PC-9 (cell line): ENCODE results near the gene PUS10. TPM values are rescaled to one million over a fixed set of nuclear protein-coding genes. Genes with fewer than 3 reads are reported as not detected.

ENCODE experiments used
- BruUV-seq: library from RNA; stranded (reverse); fragments of 400-500 nt; replicated peaks from 2 replicates; lab custom pipeline; 2021; lab: Mats Ljungman, UMichigan
- CTCF ChIA-PET: fragments of 300-600 bp; sonication (Branson Sonifier 250); formaldehyde crosslinking; loops from one replicate; lab custom pipeline; 2022; ENCODE audit warnings: antibody characterized with exemption; lab: Charles Lee
- POLR2A ChIA-PET: fragments of 300-600 bp; sonication (Branson Sonifier 250); formaldehyde crosslinking; loops from one replicate; lab custom pipeline; 2022; ENCODE audit warnings: antibody characterized with exemption; ENCODE audit not compliant: unreplicated experiment; lab: Charles Lee
- DNase-seq, 2 experiments: peaks; one replicate each; pipeline versions ENCODE4 v3.0.0 to v3.0.0-alpha.2; 2015 to 2022; ENCODE audit warnings: mixed read lengths in 1 of 2
- H2AFZ ChIP-seq: fragments of 200-600 bp; sonication (generic); 2 replicates; pipeline ENCODE4 v1.8.1; 2017; ENCODE audit warnings: antibody characterized with exemption
- H3F3A ChIP-seq: fragments of 200-600 bp; sonication (generic); 2 replicates; pipeline ENCODE4 v1.8.1; 2017; ENCODE audit warnings: antibody characterized with exemption, mild to moderate bottlenecking, low read depth; ENCODE audit not compliant: insufficient read depth
- H3K27ac ChIP-seq: fragments of 200-600 bp; sonication (generic); 2 replicates; pipeline ENCODE4 v1.6.1; 2016; ENCODE audit warnings: mixed run types
- H3K27me3 ChIP-seq: fragments of 200-600 bp; sonication (generic); 2 replicates; pipeline ENCODE4 v1.6.1; 2016; ENCODE audit warnings: low read depth, mixed run types; ENCODE audit not compliant: insufficient read depth
- H3K36me3 ChIP-seq: fragments of 200-600 bp; sonication (generic); 2 replicates; pipeline ENCODE4 v1.6.1; 2016; ENCODE audit warnings: low read depth, mixed run types
- H3K4me1 ChIP-seq: fragments of 200-600 bp; sonication (generic); replicated peaks from 2 replicates; pipeline ENCODE4 v1.6.1; 2016; ENCODE audit warnings: mixed run types; ENCODE audit not compliant: insufficient read depth
- H3K4me2 ChIP-seq: fragments of 200-600 bp; sonication (generic); 2 replicates; pipeline ENCODE4 v1.6.1; 2017; ENCODE audit warnings: mixed run types
- H3K4me3 ChIP-seq: fragments of 200-600 bp; sonication (generic); 2 replicates; pipeline ENCODE4 v1.6.1; 2016; ENCODE audit warnings: mixed run types
- H3K79me2 ChIP-seq: fragments of 200-600 bp; sonication (generic); 2 replicates; pipeline ENCODE4 v1.6.1; 2017; ENCODE audit warnings: low read depth, mixed run types
- H3K9me2 ChIP-seq: fragments of 200-600 bp; sonication (generic); 2 replicates; pipeline ENCODE4 v1.8.1; 2017; ENCODE audit warnings: mild to moderate bottlenecking; ENCODE audit not compliant: insufficient read depth
- H3K9me3 ChIP-seq: fragments of 200-600 bp; sonication (generic); 2 replicates; pipeline ENCODE4 v1.8.1; 2016; ENCODE audit warnings: low read depth; ENCODE audit not compliant: insufficient read depth
- H4K20me1 ChIP-seq: fragments of 200-600 bp; sonication (generic); 2 replicates; pipeline ENCODE4 v1.8.1; 2017; ENCODE audit not compliant: insufficient read depth
- EZH2 ChIP-seq: fragments of 200-600 bp; sonication (generic); IDR thresholded peaks from 2 replicates; pipeline ENCODE4 v1.8.0; 2017; ENCODE audit warnings: antibody characterized with exemption, low read depth
- intact Hi-C: fragments of 100-400 bp; cut with micrococcal nuclease; formaldehyde crosslinking; loops from one replicate; pipeline ENCODE4 v1.10.0; 2022; ENCODE audit not compliant: unreplicated experiment
- total RNA-seq: library from RNA; stranded (reverse); gene quantifications from 2 replicates; pipeline ENCODE4 v1.2.3, GENCODE V29; 2021
- TF ChIP-seq, protein P1 (sequence below): fragments of 200-600 bp; sonication (generic); conservative IDR thresholded peaks from 2 replicates; pipeline ENCODE4 v1.6.1; 2017; ENCODE audit warnings: mixed run types, antibody characterized with exemption, mild to moderate bottlenecking, moderate library complexity

PUS10 gene
- total RNA-seq, 1 experiment from 2014 or later, result 5.1 TPM

DNA sequence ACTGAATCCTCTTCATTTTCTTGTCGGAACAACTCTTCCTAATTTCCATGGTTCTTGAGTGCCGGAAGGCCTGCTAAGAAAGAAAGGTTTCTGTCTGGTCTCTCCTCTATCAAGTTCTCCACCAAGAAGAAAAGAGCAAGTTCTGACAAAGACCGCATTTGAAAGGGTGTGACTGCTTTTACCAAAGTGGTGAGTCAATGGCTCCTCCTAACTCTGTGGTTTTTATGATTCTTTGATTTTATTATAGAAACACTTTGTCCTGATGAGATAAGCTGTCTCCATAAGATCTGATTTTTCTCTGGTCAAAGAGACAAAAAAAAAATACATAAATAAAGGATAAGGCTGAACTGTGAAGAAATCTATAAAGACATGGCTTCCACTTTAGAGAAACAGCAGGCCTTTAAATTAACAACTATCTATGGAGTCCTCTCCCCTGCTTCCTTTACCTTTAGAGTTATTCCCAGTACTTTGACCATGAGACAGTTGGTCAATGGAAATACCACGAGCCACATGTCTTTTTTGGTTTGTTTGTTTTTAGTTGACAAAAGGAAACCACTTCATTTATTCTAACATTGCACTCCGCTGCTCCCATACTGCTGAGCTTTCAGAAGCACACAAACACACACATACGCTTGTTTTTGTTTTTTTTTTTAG is 69.0 kb downstream of the PUS10 start:
- Histone ChIP-seq H4K20me1 (no peaks in the 10 kb centered on the region), H3K9me2 (no peaks in the 10 kb centered on the region), H3F3A (0 out of 2 replicates have a peak, but pooled peaks cover 5% of the 10 kb centered on the region), H3K9me3 (no peaks in the 10 kb centered on the region; the same call in 1 of the 2 replicates), H2AFZ (no peak overlapping the region), H3K36me3 (no peaks in the 10 kb centered on the region; the same call in 1 of the 2 replicates), H3K27ac (peak overlapping the region; percentile 22; the same call in 1 of the 2 replicates), H3K79me2 (no peaks in the 10 kb centered on the region), H3K4me1 (peaks cover 13% of the 10 kb centered on the region; the same call in 1 of the 2 replicates), H3K27me3 (no peaks in the 10 kb centered on the region), H3K4me2 (no peak overlapping the region; the same call in 1 of the 2 replicates), H3K4me3 (no peak overlapping the region)
- POLR2A ChIA-PET, result no interaction called here
- intact Hi-C loops, result no loop called here
- CTCF ChIA-PET, result no interaction called here
- peak in 1 of 2 experiments; percentile 47 for DNase-seq
- no TSS peak for BruUV-seq
- no peak for TF ChIP-seq EZH2
- TF ChIP-seq, protein P1, sequence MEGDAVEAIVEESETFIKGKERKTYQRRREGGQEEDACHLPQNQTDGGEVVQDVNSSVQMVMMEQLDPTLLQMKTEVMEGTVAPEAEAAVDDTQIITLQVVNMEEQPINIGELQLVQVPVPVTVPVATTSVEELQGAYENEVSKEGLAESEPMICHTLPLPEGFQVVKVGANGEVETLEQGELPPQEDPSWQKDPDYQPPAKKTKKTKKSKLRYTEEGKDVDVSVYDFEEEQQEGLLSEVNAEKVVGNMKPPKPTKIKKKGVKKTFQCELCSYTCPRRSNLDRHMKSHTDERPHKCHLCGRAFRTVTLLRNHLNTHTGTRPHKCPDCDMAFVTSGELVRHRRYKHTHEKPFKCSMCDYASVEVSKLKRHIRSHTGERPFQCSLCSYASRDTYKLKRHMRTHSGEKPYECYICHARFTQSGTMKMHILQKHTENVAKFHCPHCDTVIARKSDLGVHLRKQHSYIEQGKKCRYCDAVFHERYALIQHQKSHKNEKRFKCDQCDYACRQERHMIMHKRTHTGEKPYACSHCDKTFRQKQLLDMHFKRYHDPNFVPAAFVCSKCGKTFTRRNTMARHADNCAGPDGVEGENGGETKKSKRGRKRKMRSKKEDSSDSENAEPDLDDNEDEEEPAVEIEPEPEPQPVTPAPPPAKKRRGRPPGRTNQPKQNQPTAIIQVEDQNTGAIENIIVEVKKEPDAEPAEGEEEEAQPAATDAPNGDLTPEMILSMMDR, result no peak

DNA sequence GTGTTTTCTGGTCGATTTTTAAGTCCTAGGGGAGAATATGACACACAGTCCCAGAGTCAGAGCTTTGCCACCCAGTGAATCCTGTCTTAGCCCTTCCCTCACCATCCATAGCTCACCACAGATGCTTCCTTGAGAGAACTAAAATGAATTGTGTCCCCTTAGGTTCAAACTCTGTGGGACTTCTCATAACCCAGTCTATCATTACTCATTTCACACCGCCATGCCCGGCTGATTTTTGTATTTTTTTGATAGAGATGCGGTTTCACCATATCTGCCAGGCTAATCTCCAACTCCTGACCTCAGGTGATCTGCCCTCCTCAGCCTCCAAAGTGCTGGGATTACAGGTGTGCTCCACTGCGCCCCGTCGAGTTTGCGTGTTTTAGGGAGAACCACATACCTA is 69.9 kb downstream of the PUS10 start:
- H3K4me1 ChIP-seq, result peaks cover 13% of the 10 kb centered on the region; the same call in 1 of the 2 replicates
- H3K79me2 ChIP-seq, result no peaks in the 10 kb centered on the region
- no peaks in the 10 kb centered on the region for H3K9me2 ChIP-seq
- H3K27ac ChIP-seq, result no peak overlapping the region
- H2AFZ ChIP-seq, result no peak overlapping the region
- intact Hi-C loops, result no loop called here
- 0 out of 2 replicates have a peak, but pooled peaks cover 5% of the 10 kb centered on the region for H3F3A ChIP-seq
- no TSS peak for BruUV-seq
- no peak overlapping the region for H3K4me3 ChIP-seq
- no peaks in the 10 kb centered on the region for H4K20me1 ChIP-seq
- ChIA-PET CTCF (no interaction called here), POLR2A (no interaction called here)
- H3K9me3 ChIP-seq, result no peaks in the 10 kb centered on the region; the same call in 1 of the 2 replicates
- no peak for DNase-seq
- no peaks in the 10 kb centered on the region for H3K27me3 ChIP-seq
- H3K4me2 ChIP-seq, result no peak overlapping the region
- no peaks in the 10 kb centered on the region for H3K36me3 ChIP-seq
- no peak for TF ChIP-seq EZH2
- TF ChIP-seq, protein P1, result no peak

DNA sequence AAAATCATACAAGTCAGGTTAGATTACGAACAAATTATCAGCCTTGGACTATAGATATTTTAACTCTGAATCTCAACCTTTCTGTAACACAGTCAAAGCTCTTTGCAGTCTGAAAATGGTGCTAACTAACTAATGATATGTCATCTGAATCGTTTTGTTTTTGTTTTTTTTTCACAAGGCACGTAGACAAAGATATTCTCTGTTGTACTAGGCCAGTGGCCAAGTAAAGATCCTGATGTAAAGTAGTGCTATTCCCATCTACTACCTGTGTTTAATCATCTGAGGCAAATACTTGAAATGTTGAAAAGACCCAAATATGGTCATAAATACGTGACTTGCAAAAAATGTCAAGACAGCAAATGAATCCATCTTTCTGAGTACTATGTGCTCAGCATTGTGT is 71.0 kb downstream of the PUS10 start:
- CTCF ChIA-PET, result no interaction called here
- POLR2A ChIA-PET, result no interaction called here

More for the DNA sequence above, 71.0 kb downstream of the PUS10 start:
- peaks cover 13% of the 10 kb centered on the region; the same call in 1 of the 2 replicates for H3K4me1 ChIP-seq
- intact Hi-C loops, result no loop called here
- H3K4me2 ChIP-seq, result no peak overlapping the region
- no peaks in the 10 kb centered on the region for H3K27me3 ChIP-seq
- no peaks in the 10 kb centered on the region for H3K36me3 ChIP-seq
- no peak overlapping the region for H2AFZ ChIP-seq
- no peak for DNase-seq
- no peak for TF ChIP-seq EZH2
- no peaks in the 10 kb centered on the region for H3K79me2 ChIP-seq
- BruUV-seq, result no TSS peak
- no peaks in the 10 kb centered on the region for H3K9me2 ChIP-seq
- H3K9me3 ChIP-seq, result no peaks in the 10 kb centered on the region; the same call in 1 of the 2 replicates
- no peaks in the 10 kb centered on the region for H4K20me1 ChIP-seq
- 0 out of 2 replicates have a peak, but pooled peaks cover 5% of the 10 kb centered on the region for H3F3A ChIP-seq
- H3K27ac ChIP-seq, result no peak overlapping the region
- no peak overlapping the region for H3K4me3 ChIP-seq
